ENCODE results near the gene GNPTAB. TPM values are rescaled to one million over a fixed set of nuclear protein-coding genes. Genes with fewer than 3 reads are reported as not detected.
A peak's percentile ranks its signal among the peaks of the same experiment; 100 is the strongest.

GNPTAB gene
- total and polyA plus RNA-seq, 2 of the 13 experiments (the other 11 are each of a cell fraction or from before 2014, with no cell fraction given) = 13.6 to 19.4 TPM

DNA sequence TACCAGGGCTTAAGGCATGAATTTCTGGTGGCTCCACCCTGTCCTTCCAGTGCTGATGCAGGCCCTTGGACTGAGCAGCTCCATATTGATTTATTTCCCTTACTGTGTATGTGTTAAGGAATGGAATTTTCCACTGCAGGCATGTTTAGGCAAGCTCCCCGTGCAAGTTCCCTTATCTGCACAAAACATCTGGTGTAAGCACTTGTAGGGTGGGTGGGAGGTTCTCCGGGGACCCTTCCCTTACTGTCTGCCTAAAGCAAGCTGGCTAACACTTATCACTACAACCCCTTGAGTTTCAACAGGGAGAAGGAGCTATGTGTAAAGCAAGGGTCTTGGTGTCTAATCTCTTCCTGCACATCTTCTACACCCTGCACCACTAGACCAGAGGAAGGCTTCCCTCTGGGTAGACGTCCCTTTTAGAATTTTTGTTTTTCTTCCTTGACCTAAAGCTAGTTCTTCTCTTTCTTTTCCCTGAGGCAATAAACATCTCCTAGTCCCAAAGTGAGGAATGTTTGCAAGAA, 24.7 kb upstream of the GNPTAB start (continued):
- TF ChIP-seq, protein P1, sequence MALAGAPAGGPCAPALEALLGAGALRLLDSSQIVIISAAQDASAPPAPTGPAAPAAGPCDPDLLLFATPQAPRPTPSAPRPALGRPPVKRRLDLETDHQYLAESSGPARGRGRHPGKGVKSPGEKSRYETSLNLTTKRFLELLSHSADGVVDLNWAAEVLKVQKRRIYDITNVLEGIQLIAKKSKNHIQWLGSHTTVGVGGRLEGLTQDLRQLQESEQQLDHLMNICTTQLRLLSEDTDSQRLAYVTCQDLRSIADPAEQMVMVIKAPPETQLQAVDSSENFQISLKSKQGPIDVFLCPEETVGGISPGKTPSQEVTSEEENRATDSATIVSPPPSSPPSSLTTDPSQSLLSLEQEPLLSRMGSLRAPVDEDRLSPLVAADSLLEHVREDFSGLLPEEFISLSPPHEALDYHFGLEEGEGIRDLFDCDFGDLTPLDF (CRISPR knock-in tag; IDR thresholded peaks at IDR 0.05) = no peak
- no peak for TF ChIP-seq YY1 (IDR thresholded peaks at IDR 0.05; ENCODE audit: insufficient read depth, insufficient replicate concordance, low read depth, low read length)
- no peak for TF ChIP-seq ZC3H13 (CRISPR knock-in tag; IDR thresholded peaks at IDR 0.05)
- TF ChIP-seq PHB2 (IDR thresholded peaks at IDR 0.05; ENCODE audit: partially characterized antibody) = no peak
- TF ChIP-seq SMYD3 (CRISPR knock-in tag; IDR thresholded peaks at IDR 0.05) = no peak
- TF ChIP-seq, protein P2, sequence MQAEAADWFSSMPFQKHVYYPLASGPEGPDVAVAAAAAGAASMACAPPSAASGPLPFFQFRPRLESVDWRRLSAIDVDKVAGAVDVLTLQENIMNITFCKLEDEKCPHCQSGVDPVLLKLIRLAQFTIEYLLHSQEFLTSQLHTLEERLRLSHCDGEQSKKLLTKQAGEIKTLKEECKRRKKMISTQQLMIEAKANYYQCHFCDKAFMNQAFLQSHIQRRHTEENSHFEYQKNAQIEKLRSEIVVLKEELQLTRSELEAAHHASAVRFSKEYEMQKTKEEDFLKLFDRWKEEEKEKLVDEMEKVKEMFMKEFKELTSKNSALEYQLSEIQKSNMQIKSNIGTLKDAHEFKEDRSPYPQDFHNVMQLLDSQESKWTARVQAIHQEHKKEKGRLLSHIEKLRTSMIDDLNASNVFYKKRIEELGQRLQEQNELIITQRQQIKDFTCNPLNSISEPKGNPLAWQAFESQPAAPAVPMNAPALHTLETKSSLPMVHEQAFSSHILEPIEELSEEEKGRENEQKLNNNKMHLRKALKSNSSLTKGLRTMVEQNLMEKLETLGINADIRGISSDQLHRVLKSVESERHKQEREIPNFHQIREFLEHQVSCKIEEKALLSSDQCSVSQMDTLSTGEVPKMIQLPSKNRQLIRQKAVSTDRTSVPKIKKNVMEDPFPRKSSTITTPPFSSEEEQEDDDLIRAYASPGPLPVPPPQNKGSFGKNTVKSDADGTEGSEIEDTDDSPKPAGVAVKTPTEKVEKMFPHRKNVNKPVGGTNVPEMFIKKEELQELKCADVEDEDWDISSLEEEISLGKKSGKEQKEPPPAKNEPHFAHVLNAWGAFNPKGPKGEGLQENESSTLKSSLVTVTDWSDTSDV (CRISPR knock-in tag; IDR thresholded peaks at IDR 0.05) = no peak
- TF ChIP-seq, protein P3, sequence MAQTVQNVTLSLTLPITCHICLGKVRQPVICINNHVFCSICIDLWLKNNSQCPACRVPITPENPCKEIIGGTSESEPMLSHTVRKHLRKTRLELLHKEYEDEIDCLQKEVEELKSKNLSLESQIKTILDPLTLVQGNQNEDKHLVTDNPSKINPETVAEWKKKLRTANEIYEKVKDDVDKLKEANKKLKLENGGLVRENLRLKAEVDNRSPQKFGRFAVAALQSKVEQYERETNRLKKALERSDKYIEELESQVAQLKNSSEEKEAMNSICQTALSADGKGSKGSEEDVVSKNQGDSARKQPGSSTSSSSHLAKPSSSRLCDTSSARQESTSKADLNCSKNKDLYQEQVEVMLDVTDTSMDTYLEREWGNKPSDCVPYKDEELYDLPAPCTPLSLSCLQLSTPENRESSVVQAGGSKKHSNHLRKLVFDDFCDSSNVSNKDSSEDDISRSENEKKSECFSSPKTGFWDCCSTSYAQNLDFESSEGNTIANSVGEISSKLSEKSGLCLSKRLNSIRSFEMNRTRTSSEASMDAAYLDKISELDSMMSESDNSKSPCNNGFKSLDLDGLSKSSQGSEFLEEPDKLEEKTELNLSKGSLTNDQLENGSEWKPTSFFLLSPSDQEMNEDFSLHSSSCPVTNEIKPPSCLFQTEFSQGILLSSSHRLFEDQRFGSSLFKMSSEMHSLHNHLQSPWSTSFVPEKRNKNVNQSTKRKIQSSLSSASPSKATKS (CRISPR knock-in tag; IDR thresholded peaks at IDR 0.05) = no peak
- TF ChIP-seq, protein P4, sequence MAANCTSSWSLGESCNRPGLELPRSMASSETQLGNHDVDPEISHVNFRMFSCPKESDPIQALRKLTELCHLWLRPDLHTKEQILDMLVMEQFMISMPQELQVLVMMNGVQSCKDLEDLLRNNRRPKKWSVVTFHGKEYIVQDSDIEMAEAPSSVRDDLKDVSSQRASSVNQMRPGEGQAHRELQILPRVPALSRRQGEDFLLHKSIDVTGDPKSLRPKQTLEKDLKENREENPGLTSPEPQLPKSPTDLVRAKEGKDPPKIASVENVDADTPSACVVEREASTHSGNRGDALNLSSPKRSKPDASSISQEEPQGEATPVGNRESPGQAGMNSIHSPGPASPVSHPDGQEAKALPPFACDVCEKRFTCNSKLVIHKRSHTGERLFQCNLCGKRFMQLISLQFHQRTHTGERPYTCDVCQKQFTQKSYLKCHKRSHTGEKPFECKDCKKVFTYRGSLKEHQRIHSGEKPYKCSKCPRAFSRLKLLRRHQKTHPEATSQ (CRISPR knock-in tag; IDR thresholded peaks at IDR 0.05; ENCODE audit: borderline replicate concordance) = 0 out of 2 replicates have a peak, but pooled peaks have one; percentile 19
- TF ChIP-seq, protein P5, sequence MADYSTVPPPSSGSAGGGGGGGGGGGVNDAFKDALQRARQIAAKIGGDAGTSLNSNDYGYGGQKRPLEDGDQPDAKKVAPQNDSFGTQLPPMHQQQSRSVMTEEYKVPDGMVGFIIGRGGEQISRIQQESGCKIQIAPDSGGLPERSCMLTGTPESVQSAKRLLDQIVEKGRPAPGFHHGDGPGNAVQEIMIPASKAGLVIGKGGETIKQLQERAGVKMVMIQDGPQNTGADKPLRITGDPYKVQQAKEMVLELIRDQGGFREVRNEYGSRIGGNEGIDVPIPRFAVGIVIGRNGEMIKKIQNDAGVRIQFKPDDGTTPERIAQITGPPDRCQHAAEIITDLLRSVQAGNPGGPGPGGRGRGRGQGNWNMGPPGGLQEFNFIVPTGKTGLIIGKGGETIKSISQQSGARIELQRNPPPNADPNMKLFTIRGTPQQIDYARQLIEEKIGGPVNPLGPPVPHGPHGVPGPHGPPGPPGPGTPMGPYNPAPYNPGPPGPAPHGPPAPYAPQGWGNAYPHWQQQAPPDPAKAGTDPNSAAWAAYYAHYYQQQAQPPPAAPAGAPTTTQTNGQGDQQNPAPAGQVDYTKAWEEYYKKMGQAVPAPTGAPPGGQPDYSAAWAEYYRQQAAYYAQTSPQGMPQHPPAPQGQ (CRISPR knock-in tag; IDR thresholded peaks at IDR 0.05; ENCODE audit: borderline replicate concordance) = no peak
- TF ChIP-seq EP300 (IDR thresholded peaks at IDR 0.05; ENCODE audit: low read depth in 2 of 2, low read length in 2 of 2) = peak in 1 of 2 experiments; percentile 56; a peak in 1 of 4 replicates
- no peak for TF ChIP-seq EP300 (CRISPR knock-in tag; IDR thresholded peaks at IDR 0.05; ENCODE audit: borderline replicate concordance)
- TF ChIP-seq ATRX (CRISPR knock-in tag; IDR thresholded peaks at IDR 0.05; ENCODE audit: borderline replicate concordance) = no peak
- no peak for TF ChIP-seq ZNF101 (CRISPR knock-in tag; IDR thresholded peaks at IDR 0.05; ENCODE audit: borderline replicate concordance, low read depth)
- TF ChIP-seq ZNF737 (CRISPR knock-in tag; IDR thresholded peaks at IDR 0.05; ENCODE audit: borderline replicate concordance) = no peak
- no peak for TF ChIP-seq ZNF326 (CRISPR knock-in tag; IDR thresholded peaks at IDR 0.05; ENCODE audit: borderline replicate concordance)
